Upper lobe of left lung (tissue), 4 donors: Measurements from ENCODE around the gene RASIP1.

Experiments
- CTCF ChIP-seq, 6 experiments: fragments of 450-650 bp in 4 of 6; fragments of 200-600 bp in 2 of 6; sonication (generic) in 2 of 6; IDR thresholded peaks; one replicate each; pipeline ENCODE4 v1.5.1; 2016 to 2019; ENCODE audit warnings: antibody characterized with exemption in 6 of 6
- EP300 ChIP-seq, 4 donors: sonication (generic); formaldehyde crosslinking; IDR thresholded peaks; one replicate each; pipeline ENCODE4 v1.5.1; 2017; ENCODE audit warnings: antibody characterized with exemption in 4 of 4, control low read depth in 2 of 4
- POLR2A ChIP-seq, 4 donors: fragments of 450-650 bp; IDR thresholded peaks; one replicate each; pipeline ENCODE4 v1.5.1; 2016 to 2017; ENCODE audit warnings: antibody characterized with exemption in 4 of 4, mild to moderate bottlenecking in 2 of 4
- POLR2AphosphoS5 ChIP-seq, 2 donors: sonication (generic); formaldehyde crosslinking; IDR thresholded peaks; one replicate each; pipeline ENCODE4 v1.5.1; 2017; ENCODE audit warnings: antibody characterized with exemption in 2 of 2

DNA sequence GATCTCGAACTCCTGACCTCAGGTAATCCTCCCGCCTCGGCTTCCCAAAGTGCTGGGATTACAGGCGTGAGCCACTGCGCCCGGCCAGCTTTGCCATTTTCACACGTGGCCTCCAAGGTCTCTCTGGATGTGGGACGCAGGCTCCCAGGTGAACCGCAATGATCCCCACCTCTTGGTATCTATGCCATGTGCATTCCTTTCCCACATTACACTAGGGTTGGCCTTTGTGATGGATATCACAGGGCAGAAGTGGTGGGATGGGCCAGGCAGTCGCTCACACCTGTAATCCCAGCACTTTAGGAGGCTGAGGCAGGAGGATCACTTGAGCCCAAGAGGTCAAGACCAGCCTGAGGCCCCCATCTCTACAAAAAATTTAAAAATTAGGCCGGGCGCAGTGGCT is 37.3 kb upstream of the RASIP1 start:
- TF ChIP-seq CTCF (IDR thresholded peaks at IDR 0.05) = no peak
- no peak for TF ChIP-seq POLR2A (IDR thresholded peaks at IDR 0.05)
- no peak for TF ChIP-seq POLR2AphosphoS5 (IDR thresholded peaks at IDR 0.05)
- no peak for TF ChIP-seq EP300 (IDR thresholded peaks at IDR 0.05)
